Sigmoid colon (tissue), 7 donors: ENCODE data around the gene KDM1A. TPM values are rescaled to one million over a fixed set of nuclear protein-coding genes. Genes with fewer than 3 reads are reported as not detected.

Experiments
- DNase-seq: peaks from one replicate; pipeline ENCODE4 v3.0.0-alpha.2; 2019
- H3K27ac ChIP-seq, 4 donors: fragments of 200-600 bp; sonication (generic); one replicate each; pipeline ENCODE4 v1.5.1; 2016 to 2019; ENCODE audit warnings: mild to moderate bottlenecking in 1 of 4
- H3K27me3 ChIP-seq, 3 donors: fragments of 200-600 bp; sonication (generic); one replicate each; pipeline ENCODE4 v1.5.1; 2019; ENCODE audit warnings: mild to moderate bottlenecking in 1 of 3
- H3K36me3 ChIP-seq, 4 donors: fragments of 200-600 bp; sonication (generic); one replicate each; pipeline ENCODE4 v1.5.1; 2016 to 2019
- H3K4me1 ChIP-seq, 4 donors: fragments of 200-600 bp; sonication (generic); one replicate each; pipeline ENCODE4 v1.5.1; 2017 to 2019
- H3K4me3 ChIP-seq, 4 donors: fragments of 200-600 bp; sonication (generic); one replicate each; pipeline ENCODE4 v1.5.1; 2017 to 2019; ENCODE audit warnings: mild to moderate bottlenecking in 2 of 4, moderate library complexity in 1 of 4
- H3K9me3 ChIP-seq, 4 donors: fragments of 200-600 bp in 3 of 4; sonication (generic) in 3 of 4; one replicate each; pipeline versions ENCODE4 v1.5.1 to v1.6.1; 2013 to 2019
- CTCF ChIP-seq, 4 experiments: fragments of 450-650 bp in 3 of 4; fragments of 200-600 bp in 1 of 4; IDR thresholded peaks; one replicate each; pipeline ENCODE4 v1.5.1; 2016 to 2019; ENCODE audit warnings: antibody characterized with exemption in 4 of 4, mild to moderate bottlenecking in 3 of 4, moderate library complexity in 2 of 4
- EP300 ChIP-seq, 4 donors: sonication (generic); formaldehyde crosslinking; IDR thresholded peaks; one replicate each; pipeline ENCODE4 v1.6.1; 2017; ENCODE audit warnings: antibody characterized with exemption in 4 of 4
- POLR2A ChIP-seq, 2 donors: fragments of 450-650 bp; IDR thresholded peaks; one replicate each; pipeline ENCODE4 v1.6.1; 2016; ENCODE audit warnings: antibody characterized with exemption in 2 of 2, mild to moderate bottlenecking in 2 of 2, moderate library complexity in 2 of 2
- POLR2AphosphoS5 ChIP-seq, 4 donors: sonication (generic); formaldehyde crosslinking; IDR thresholded peaks; one replicate each; pipeline ENCODE4 v1.6.1; 2017; ENCODE audit warnings: antibody characterized with exemption in 4 of 4
- WGBS, 2 donors: extraction: QIAGEN DNeasy Blood & Tissue Kit; methylation state at CpG; one replicate each; pipeline ENCODE4 v1.1.7; 2013; 5-methylcytosine and 5-hydroxymethylcytosine counted together
- intact Hi-C: fragments of 100-400 bp; cut with DNase I; formaldehyde crosslinking; loops from one replicate; pipeline ENCODE4 v1.15.1; 2023
- polyA plus RNA-seq, 3 donors: library from polyadenylated mRNA; stranded (reverse); fragments of 200-250 nt; gene quantifications; one replicate each; pipeline ENCODE4 v1.2.3, GENCODE V29; 2013
- total RNA-seq, 4 donors: library from RNA; depleted of rRNA; stranded (reverse); fragments of >200 nt; gene quantifications; one replicate each; pipeline ENCODE4 v1.1.0, GENCODE V29; 2016
- donor health status: healthy with polysubstance abuse.
- donor health status: Bipolar disorder and iron deficiency.
- donor health status: healthy.

Gene KDM1A
- total and polyA plus RNA-seq, 7 donors, result 24.0 to 58.6 (median 46.0) TPM

- no peak overlapping the region for H3K4me3 ChIP-seq
- no peaks in the 10 kb centered on the region for H3K27me3 ChIP-seq
- no peaks in the 10 kb centered on the region for H3K9me3 ChIP-seq
- intact Hi-C loops, result no loop called here
- no peak for DNase-seq
- H3K27ac ChIP-seq, result no peak overlapping the region
- peaks cover 17 to 92% (median 60%) of the 10 kb centered on the region in 4 donors for H3K36me3 ChIP-seq
- no peak for TF ChIP-seq CTCF (IDR thresholded peaks at IDR 0.05)
- no peak for TF ChIP-seq POLR2A (IDR thresholded peaks at IDR 0.05)
- no peak for TF ChIP-seq EP300 (IDR thresholded peaks at IDR 0.05)
- TF ChIP-seq POLR2AphosphoS5 (IDR thresholded peaks at IDR 0.05), result peak in 1 of 4 donors; percentile 6
- H3K4me1 ChIP-seq, result peaks cover 0 to 7% (median 4%) of the 10 kb centered on the region in 4 donors
- WGBS, 2 donors, result 89 to 96% methylated on average over 8 of the region's 8 CpGs
These were observed 65.6 kb downstream of the KDM1A start for GRCh38 chr1:23084880-23085279.

GRCh38 chr1:23085696-23086095, 66.4 kb downstream of the KDM1A start:
- H3K36me3 ChIP-seq, result peaks cover 17 to 90% (median 55%) of the 10 kb centered on the region in 4 donors
- no peaks in the 10 kb centered on the region for H3K27me3 ChIP-seq
- H3K9me3 ChIP-seq, result no peaks in the 10 kb centered on the region
- no peak for DNase-seq
- H3K4me3 ChIP-seq, result no peak overlapping the region
- intact Hi-C loops, result no loop called here
- WGBS, 2 donors, result 74 to 82% methylated on average over 3 of the region's 3 CpGs
- no peak overlapping the region for H3K27ac ChIP-seq
- peaks cover 0 to 7% (median 4%) of the 10 kb centered on the region in 4 donors for H3K4me1 ChIP-seq
- no peak for TF ChIP-seq POLR2AphosphoS5 (IDR thresholded peaks at IDR 0.05)
- TF ChIP-seq POLR2A (IDR thresholded peaks at IDR 0.05), result no peak

GRCh38 chr1:23088027-23088426, 68.8 kb downstream of the KDM1A start:
- H3K27ac ChIP-seq, result no peak overlapping the region
- peaks cover 24 to 90% (median 48%) of the 10 kb centered on the region in 4 donors for H3K36me3 ChIP-seq
- 97 to 98% methylated on average over 2 of the region's 2 CpGs for WGBS, 2 donors

GRCh38 chr1:23090056-23090455, 70.8 kb downstream of the KDM1A start:
- intact Hi-C loops, result loop anchor here (10.0 kb wide), 1 partner anchor 185 kb away; no protein-coding TSS in a partner anchor
- H3K27me3 ChIP-seq, result no peaks in the 10 kb centered on the region
- H3K4me3 ChIP-seq, result no peak overlapping the region
- DNase-seq, result no peak
- WGBS, 2 donors, result 99 to 100% methylated on average over 1 of the region's 1 CpG
- H3K27ac ChIP-seq, result no peak overlapping the region
- TF ChIP-seq POLR2A (IDR thresholded peaks at IDR 0.05), result no peak
- no peak for TF ChIP-seq EP300 (IDR thresholded peaks at IDR 0.05)
- TF ChIP-seq CTCF (IDR thresholded peaks at IDR 0.05), result no peak
- TF ChIP-seq POLR2AphosphoS5 (IDR thresholded peaks at IDR 0.05), result no peak
- H3K36me3 ChIP-seq, result peaks cover 28 to 89% (median 56%) of the 10 kb centered on the region in 4 donors
- no peaks in the 10 kb centered on the region for H3K9me3 ChIP-seq
- H3K4me1 ChIP-seq, result no peaks in the 10 kb centered on the region

More at GRCh38 chr1:23088027-23088426, 68.8 kb downstream of the KDM1A start:
- no peak for DNase-seq
- TF ChIP-seq POLR2AphosphoS5 (IDR thresholded peaks at IDR 0.05) (no peak), CTCF (IDR thresholded peaks at IDR 0.05) (no peak)
- intact Hi-C loops, result no loop called here
- H3K27me3 ChIP-seq, result no peaks in the 10 kb centered on the region
- H3K4me1 ChIP-seq, result peaks cover 0 to 7% (median 4%) of the 10 kb centered on the region in 4 donors
- no peak overlapping the region for H3K4me3 ChIP-seq
- no peaks in the 10 kb centered on the region for H3K9me3 ChIP-seq

- TF ChIP-seq CTCF (IDR thresholded peaks at IDR 0.05) (no peak), POLR2A (IDR thresholded peaks at IDR 0.05) (no peak), EP300 (IDR thresholded peaks at IDR 0.05) (no peak), POLR2AphosphoS5 (IDR thresholded peaks at IDR 0.05) (no peak)
- Histone ChIP-seq H3K27me3 (no peaks in the 10 kb centered on the region), H3K9me3 (no peaks in the 10 kb centered on the region), H3K27ac (no peak overlapping the region), H3K36me3 (peaks cover 28 to 77% (median 44%) of the 10 kb centered on the region in 4 donors), H3K4me1 (no peaks in the 10 kb centered on the region), H3K4me3 (no peak overlapping the region)
- intact Hi-C loops, result loop anchor here (10.0 kb wide), 1 partner anchor 183 kb away; no protein-coding TSS in a partner anchor
- no peak for DNase-seq
- 94 to 96% methylated on average over 7 of the region's 7 CpGs for WGBS, 2 donors
These were observed 72.3 kb downstream of the KDM1A start for GRCh38 chr1:23091545-23091944.
